ENCODE measurements around the gene CADPS2.

GRCh38 chr7:122588621-122589020 is 297.6 kb downstream of the CADPS2 start:
- TF ChIP-seq CTCF (IDR thresholded peaks at IDR 0.05 in 4 of 5, conservative IDR thresholded peaks at IDR 0.05 in 1 of 5) (no peak), POLR2A (IDR thresholded peaks at IDR 0.05) (no peak)
